A673 (cell line): ENCODE measurements around the gene MFF. TPM values are rescaled to one million over a fixed set of nuclear protein-coding genes. Genes with fewer than 3 reads are reported as not detected.

Source experiments
- BruUV-seq: library from RNA; stranded (reverse); fragments of 400-500 nt; replicated peaks from 2 replicates; lab custom pipeline; 2021; lab: Mats Ljungman, UMichigan
- CTCF ChIA-PET: fragments of 300-600 bp; sonication (Branson Sonifier 250); formaldehyde crosslinking; loops from one replicate; lab custom pipeline; 2022; ENCODE audit warnings: antibody characterized with exemption; lab: Charles Lee
- POLR2A ChIA-PET: fragments of 300-600 bp; sonication (Branson Sonifier 250); formaldehyde crosslinking; loops from one replicate; lab custom pipeline; 2022; ENCODE audit warnings: antibody characterized with exemption; ENCODE audit not compliant: low non-redundant PET; lab: Charles Lee
- DNase-seq: peaks from one replicate; pipeline ENCODE4 v3.0.0-alpha.2; 2015; ENCODE audit warnings: low spot score
- H3K27ac ChIP-seq: fragments of 200-600 bp; sonication (generic); 2 replicates; pipeline ENCODE4 v1.5.1; 2016; ENCODE audit warnings: mixed run types, low read depth, mild to moderate bottlenecking, mixed read lengths, antibody characterized with exemption, low read length; ENCODE audit not compliant: poor library complexity, severe bottlenecking
- H3K27me3 ChIP-seq: fragments of 200-600 bp; sonication (generic); replicated peaks from 2 replicates; pipeline ENCODE4 v1.6.1; 2017; ENCODE audit warnings: mixed run types, low read depth, mild to moderate bottlenecking, mixed read lengths, antibody characterized with exemption, low read length; ENCODE audit not compliant: insufficient read depth, poor library complexity
- H3K36me3 ChIP-seq: fragments of 200-600 bp; sonication (generic); 2 replicates; pipeline ENCODE4 v1.6.1; 2016; ENCODE audit warnings: mixed run types, mild to moderate bottlenecking, mixed read lengths, antibody characterized with exemption, low read length; ENCODE audit not compliant: insufficient read depth, poor library complexity, severe bottlenecking
- H3K4me1 ChIP-seq: fragments of 200-600 bp; sonication (generic); 2 replicates; pipeline ENCODE4 v1.6.1; 2017; ENCODE audit warnings: mixed run types, mild to moderate bottlenecking, mixed read lengths, antibody characterized with exemption, low read length; ENCODE audit not compliant: insufficient read depth, poor library complexity, severe bottlenecking
- H3K4me3 ChIP-seq: fragments of 200-600 bp; sonication (generic); 2 replicates; pipeline ENCODE4 v1.5.1; 2016; ENCODE audit warnings: low read depth, mixed run types, mild to moderate bottlenecking, mixed read lengths, low read length; ENCODE audit not compliant: poor library complexity, severe bottlenecking
- H3K9me3 ChIP-seq: fragments of 200-600 bp; sonication (generic); 2 replicates; pipeline ENCODE4 v1.6.1; 2016; ENCODE audit warnings: mixed run types, low read depth, mild to moderate bottlenecking, mixed read lengths, antibody characterized with exemption, low read length; ENCODE audit not compliant: poor library complexity, severe bottlenecking
- CTCF ChIP-seq: fragments of 300-800, 200-600 bp; sonication (generic); conservative IDR thresholded peaks from 2 replicates; pipeline ENCODE4 v1.5.1; 2017; ENCODE audit warnings: low read depth, mild to moderate bottlenecking, antibody characterized with exemption, low read length, moderate library complexity, mixed read lengths
- EZH2 ChIP-seq: fragments of 200-600 bp; sonication (generic); IDR thresholded peaks from 2 replicates; pipeline ENCODE4 v1.6.1; 2017; ENCODE audit warnings: borderline replicate concordance, low read depth, mild to moderate bottlenecking, mixed read lengths, antibody characterized with exemption, low read length; ENCODE audit not compliant: poor library complexity, severe bottlenecking
- intact Hi-C: fragments of 100-400 bp; cut with micrococcal nuclease; formaldehyde crosslinking; loops from one replicate; pipeline ENCODE4 v1.10.0; 2022; ENCODE audit not compliant: unreplicated experiment
- total RNA-seq: library from RNA; stranded (reverse); gene quantifications from 2 replicates; pipeline ENCODE4 v1.2.3, GENCODE V29; 2021

The MFF gene
- total RNA-seq, 1 experiment from 2014 or later: 113 TPM

- TF ChIP-seq CTCF (no peak), EZH2 (no peak)
- DNase-seq: no peak
- H3K27ac ChIP-seq: no peak overlapping the region
- BruUV-seq: no TSS peak
- no peaks in the 10 kb centered on the region for H3K4me1 ChIP-seq
- intact Hi-C loops: no loop called here
- H3K9me3 ChIP-seq: no peaks in the 10 kb centered on the region
- no peaks in the 10 kb centered on the region for H3K27me3 ChIP-seq
- ChIA-PET CTCF (no interaction called here), POLR2A (no interaction called here)
- no peak overlapping the region for H3K4me3 ChIP-seq
- no peaks in the 10 kb centered on the region for H3K36me3 ChIP-seq
Measured at GRCh38 chr2:227312579-227312978, 12.5 kb upstream of the MFF start.

- Histone ChIP-seq H3K4me3 (no peak overlapping the region), H3K9me3 (no peaks in the 10 kb centered on the region), H3K27ac (no peak overlapping the region), H3K27me3 (no peaks in the 10 kb centered on the region), H3K4me1 (no peaks in the 10 kb centered on the region), H3K36me3 (no peaks in the 10 kb centered on the region)
- BruUV-seq: no TSS peak
- no peak for TF ChIP-seq EZH2
- no peak for TF ChIP-seq CTCF
- CTCF ChIA-PET: no interaction called here
- intact Hi-C loops: no loop called here
- DNase-seq: no peak
- POLR2A ChIA-PET: no interaction called here
Measured at GRCh38 chr2:227313310-227313709, 11.7 kb upstream of the MFF start.

- Histone ChIP-seq H3K36me3 (no peaks in the 10 kb centered on the region), H3K9me3 (peaks cover 4% of the 10 kb centered on the region), H3K27me3 (no peaks in the 10 kb centered on the region), H3K27ac (no peak overlapping the region), H3K4me3 (no peak overlapping the region), H3K4me1 (no peaks in the 10 kb centered on the region)
- no peak for DNase-seq
- no TSS peak for BruUV-seq
- intact Hi-C loops: no loop called here
- ChIA-PET POLR2A (no interaction called here), CTCF (no interaction called here)
- no peak for TF ChIP-seq CTCF
- no peak for TF ChIP-seq EZH2
Measured at GRCh38 chr2:227317834-227318233, 7.2 kb upstream of the MFF start.
